IMR-90 (cell line): ENCODE results near the gene CHMP4B.

Source experiments
- BHLHE40 ChIP-seq: fragments of 150-350 bp; IDR thresholded peaks from 2 replicates; pipeline ENCODE4 v1.6.1; 2016; ENCODE audit warnings: mild to moderate bottlenecking, low read depth, low read length
- CEBPB ChIP-seq: IDR thresholded peaks from 2 replicates; pipeline ENCODE4 v1.6.1; 2012; ENCODE audit warnings: low read depth, low read length, improper control_type of control experiment
- CHD1 ChIP-seq: IDR thresholded peaks from 2 replicates; pipeline ENCODE4 v1.6.1; 2012; ENCODE audit warnings: low read depth, low read length, improper control_type of control experiment
- MAFK ChIP-seq: IDR thresholded peaks from 2 replicates; pipeline ENCODE4 v1.6.1; 2012; ENCODE audit warnings: low read depth, low read length, improper control_type of control experiment
- MXI1 ChIP-seq: IDR thresholded peaks from 2 replicates; pipeline ENCODE4 v1.6.1; 2012; ENCODE audit warnings: low read depth, mild to moderate bottlenecking, low read length, moderate library complexity, borderline replicate concordance
- POLR2A ChIP-seq: IDR thresholded peaks from 2 replicates; pipeline ENCODE4 v1.6.1; 2012; ENCODE audit warnings: mild to moderate bottlenecking, low read depth, low read length
- RAD21 ChIP-seq: IDR thresholded peaks from 2 replicates; pipeline ENCODE4 v1.6.1; 2012; ENCODE audit warnings: low read length, improper control_type of control experiment
- RFX5 ChIP-seq: IDR thresholded peaks from 2 replicates; pipeline ENCODE4 v1.8.0; 2012; ENCODE audit warnings: low read depth, mild to moderate bottlenecking, low read length, moderate library complexity
- SMC3 ChIP-seq: fragments of 150-350 bp; IDR thresholded peaks from 2 replicates; pipeline ENCODE4 v1.6.1; 2016; ENCODE audit warnings: low read depth, mild to moderate bottlenecking, antibody characterized with exemption, low read length, moderate library complexity
- TF ChIP-seq, protein P1 (sequence below): conservative IDR thresholded peaks from 2 replicates; pipeline ENCODE4 v1.5.1; 2012; ENCODE audit warnings: mild to moderate bottlenecking, low read depth, low read length, improper control_type of control experiment
- TF ChIP-seq, protein P2 (sequence below): fragments of 150-350 bp; IDR thresholded peaks from 2 replicates; pipeline ENCODE4 v1.6.1; 2017; ENCODE audit warnings: mild to moderate bottlenecking, antibody characterized with exemption, low read length, low read depth

DNA sequence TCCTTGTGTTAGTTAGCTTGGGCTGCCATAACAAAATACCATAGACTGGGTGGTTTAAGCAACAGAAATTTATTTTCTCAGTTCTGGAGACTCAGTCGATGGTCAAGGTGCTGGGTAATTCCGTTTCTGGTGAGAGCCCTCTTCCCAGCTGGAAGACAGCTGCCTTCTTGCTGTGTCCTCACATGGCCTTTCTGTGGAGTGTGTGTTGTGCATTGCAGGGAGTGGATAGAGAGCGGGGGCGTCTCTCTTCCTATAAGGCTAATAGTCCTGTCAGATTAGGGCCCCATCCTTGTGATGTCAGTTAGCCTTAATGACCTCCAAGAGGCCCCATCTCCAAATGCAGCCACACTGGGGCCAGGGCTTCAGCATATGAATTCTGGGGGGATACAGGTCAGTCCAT is 19.2 kb downstream of the CHMP4B start:
- TF ChIP-seq, protein P1, sequence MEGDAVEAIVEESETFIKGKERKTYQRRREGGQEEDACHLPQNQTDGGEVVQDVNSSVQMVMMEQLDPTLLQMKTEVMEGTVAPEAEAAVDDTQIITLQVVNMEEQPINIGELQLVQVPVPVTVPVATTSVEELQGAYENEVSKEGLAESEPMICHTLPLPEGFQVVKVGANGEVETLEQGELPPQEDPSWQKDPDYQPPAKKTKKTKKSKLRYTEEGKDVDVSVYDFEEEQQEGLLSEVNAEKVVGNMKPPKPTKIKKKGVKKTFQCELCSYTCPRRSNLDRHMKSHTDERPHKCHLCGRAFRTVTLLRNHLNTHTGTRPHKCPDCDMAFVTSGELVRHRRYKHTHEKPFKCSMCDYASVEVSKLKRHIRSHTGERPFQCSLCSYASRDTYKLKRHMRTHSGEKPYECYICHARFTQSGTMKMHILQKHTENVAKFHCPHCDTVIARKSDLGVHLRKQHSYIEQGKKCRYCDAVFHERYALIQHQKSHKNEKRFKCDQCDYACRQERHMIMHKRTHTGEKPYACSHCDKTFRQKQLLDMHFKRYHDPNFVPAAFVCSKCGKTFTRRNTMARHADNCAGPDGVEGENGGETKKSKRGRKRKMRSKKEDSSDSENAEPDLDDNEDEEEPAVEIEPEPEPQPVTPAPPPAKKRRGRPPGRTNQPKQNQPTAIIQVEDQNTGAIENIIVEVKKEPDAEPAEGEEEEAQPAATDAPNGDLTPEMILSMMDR = no peak
- TF ChIP-seq POLR2A (no peak), RAD21 (no peak), BHLHE40 (no peak), MXI1 (no peak), MAFK (no peak), RFX5 (no peak), CHD1 (no peak), CEBPB (no peak), SMC3 (no peak)
- TF ChIP-seq, protein P2, sequence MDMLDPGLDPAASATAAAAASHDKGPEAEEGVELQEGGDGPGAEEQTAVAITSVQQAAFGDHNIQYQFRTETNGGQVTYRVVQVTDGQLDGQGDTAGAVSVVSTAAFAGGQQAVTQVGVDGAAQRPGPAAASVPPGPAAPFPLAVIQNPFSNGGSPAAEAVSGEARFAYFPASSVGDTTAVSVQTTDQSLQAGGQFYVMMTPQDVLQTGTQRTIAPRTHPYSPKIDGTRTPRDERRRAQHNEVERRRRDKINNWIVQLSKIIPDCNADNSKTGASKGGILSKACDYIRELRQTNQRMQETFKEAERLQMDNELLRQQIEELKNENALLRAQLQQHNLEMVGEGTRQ = no peak
